Measurements from ENCODE around the gene MYO1D. TPM values are rescaled to one million over a fixed set of nuclear protein-coding genes. Genes with fewer than 3 reads are reported as not detected.

Gene MYO1D
- total RNA-seq, 2 donors from 2014 or later, result 21.4 to 48.3 TPM

- TF ChIP-seq CTCF (IDR thresholded peaks at IDR 0.05), result no peak
- no peak for TF ChIP-seq POLR2A (IDR thresholded peaks at IDR 0.05)
- ATAC-seq (no peak), DNase-seq (no peak)
- no peaks in the 10 kb centered on the region for H3K36me3 ChIP-seq (replicated peaks in 1 of 2; ENCODE audit: insufficient read depth in 1 of 2, low read depth in 2 of 2)
- no peaks in the 10 kb centered on the region for H3K9me3 ChIP-seq
- no peak overlapping the region for H3K4me3 ChIP-seq
- no peaks in the 10 kb centered on the region for H3K4me1 ChIP-seq
- WGBS, 2 donors, result 91 to 92% methylated on average over 2 of the region's 2 CpGs
- no peaks in the 10 kb centered on the region for H3K27me3 ChIP-seq
- no peak overlapping the region for H3K27ac ChIP-seq
- intact Hi-C loops (cut with DNase I), result no loop called here
These were observed 56.5 kb downstream of the MYO1D start for GRCh38 chr17:32820440-32820839.

GRCh38 chr17:32819787-32820186, 57.1 kb downstream of the MYO1D start:
- Histone ChIP-seq H3K27me3 (no peaks in the 10 kb centered on the region), H3K9me3 (no peaks in the 10 kb centered on the region), H3K27ac (no peak overlapping the region), H3K36me3 (replicated peaks in 1 of 2; ENCODE audit: insufficient read depth in 1 of 2, low read depth in 2 of 2) (no peaks in the 10 kb centered on the region), H3K4me3 (no peak overlapping the region), H3K4me1 (no peaks in the 10 kb centered on the region)
- ATAC-seq (no peak), DNase-seq (no peak)
- WGBS, 2 donors, result 96 to 98% methylated on average over 2 of the region's 2 CpGs
- TF ChIP-seq CTCF (IDR thresholded peaks at IDR 0.05) (no peak), POLR2A (IDR thresholded peaks at IDR 0.05) (no peak)
- intact Hi-C loops (cut with DNase I), result no loop called here

- no peak for TF ChIP-seq POLR2A (IDR thresholded peaks at IDR 0.05)
- no peaks in the 10 kb centered on the region for H3K9me3 ChIP-seq
- no peaks in the 10 kb centered on the region for H3K4me1 ChIP-seq
- ATAC-seq, result no peak
- no peaks in the 10 kb centered on the region for H3K36me3 ChIP-seq (replicated peaks in 1 of 2; ENCODE audit: insufficient read depth in 1 of 2, low read depth in 2 of 2)
- intact Hi-C loops (cut with DNase I), result no loop called here
- H3K27me3 ChIP-seq, result no peaks in the 10 kb centered on the region
- no peak for DNase-seq
- H3K27ac ChIP-seq, result no peak overlapping the region
- WGBS, 2 donors, result 60 to 68% methylated on average over 4 of the region's 4 CpGs
- H3K4me3 ChIP-seq, result no peak overlapping the region
These were observed 57.9 kb downstream of the MYO1D start for GRCh38 chr17:32819035-32819434.

GRCh38 chr17:32815460-32815859, 61.5 kb downstream of the MYO1D start:
- Histone ChIP-seq H3K4me3 (no peak overlapping the region), H3K27me3 (no peaks in the 10 kb centered on the region), H3K4me1 (no peaks in the 10 kb centered on the region), H3K27ac (no peak overlapping the region), H3K36me3 (replicated peaks in 1 of 2; ENCODE audit: insufficient read depth in 1 of 2, low read depth in 2 of 2) (no peaks in the 10 kb centered on the region), H3K9me3 (no peaks in the 10 kb centered on the region)
- TF ChIP-seq CTCF (IDR thresholded peaks at IDR 0.05), result no peak
- TF ChIP-seq POLR2A (IDR thresholded peaks at IDR 0.05), result no peak
- intact Hi-C loops (cut with DNase I), result no loop called here
- ATAC-seq, result no peak
- DNase-seq, result no peak
- WGBS, 2 donors, result 86 to 91% methylated on average over 3 of the region's 3 CpGs

- H3K9me3 ChIP-seq, result no peaks in the 10 kb centered on the region
- H3K27me3 ChIP-seq, result no peaks in the 10 kb centered on the region
- DNase-seq (no peak), ATAC-seq (no peak)
- H3K4me1 ChIP-seq, result no peaks in the 10 kb centered on the region
- intact Hi-C loops (cut with DNase I), result no loop called here
- H3K27ac ChIP-seq, result no peak overlapping the region
- 92% methylated on average over 7 of the region's 7 CpGs for whole genome bisulfite sequencing, 2 donors
- no peak overlapping the region for H3K4me3 ChIP-seq
- TF ChIP-seq POLR2A (IDR thresholded peaks at IDR 0.05) (no peak), CTCF (IDR thresholded peaks at IDR 0.05) (no peak)
- H3K36me3 ChIP-seq (replicated peaks in 1 of 2; ENCODE audit: insufficient read depth in 1 of 2, low read depth in 2 of 2), result no peaks in the 10 kb centered on the region
These were observed 62.1 kb downstream of the MYO1D start for GRCh38 chr17:32814836-32815235.

Data from body of pancreas (tissue), 4 donors.